Activated B cell treated with CpG ODN at 0.5 μM for 24 hours (primary cell): Measurements from ENCODE around the gene SCAMP5. TPM values are rescaled to one million over a fixed set of nuclear protein-coding genes. Genes with fewer than 3 reads are reported as not detected.

Experiments used
- ATAC-seq: fragments of 200-7000 bp; cut with Tn5 transposase; one replicate; pipeline ENCODE4 v1.10.0; 2021; ENCODE audit warnings: low read depth, mild to moderate bottlenecking, moderate library complexity
- CTCF ChIA-PET: fragments of 350-600 bp; sonication (Branson Sonifier 250); formaldehyde crosslinking; loops from one replicate; lab custom pipeline; 2021; ENCODE audit warnings: antibody characterized with exemption; lab: Charles Lee
- POLR2A ChIA-PET: fragments of 350-600 bp; sonication (Branson Sonifier 250); formaldehyde crosslinking; loops from one replicate; lab custom pipeline; 2021; ENCODE audit warnings: antibody characterized with exemption; lab: Charles Lee
- DNase-seq: peaks from one replicate; pipeline ENCODE4 v3.0.0; 2022
- H3K27ac Mint-ChIP-seq: one replicate; pipeline ENCODE4 v1.8.0; 2020; ENCODE audit warnings: mixed read lengths
- H3K27me3 Mint-ChIP-seq: one replicate; pipeline ENCODE4 v1.8.0; 2021; ENCODE audit warnings: mixed read lengths
- H3K36me3 Mint-ChIP-seq: one replicate; pipeline ENCODE4 v1.8.0; 2021; ENCODE audit warnings: low read depth, mixed read lengths
- H3K4me1 Mint-ChIP-seq: one replicate; pipeline ENCODE4 v1.8.0; 2021; ENCODE audit warnings: mixed read lengths
- H3K4me3 Mint-ChIP-seq: one replicate; pipeline ENCODE4 v1.8.0; 2020; ENCODE audit warnings: mild to moderate bottlenecking, mixed read lengths
- H3K9me3 Mint-ChIP-seq: one replicate; pipeline ENCODE4 v1.8.0; 2020; ENCODE audit warnings: mixed read lengths
- intact Hi-C: fragments of 100-400 bp; cut with micrococcal nuclease; formaldehyde crosslinking; loops from one replicate; pipeline ENCODE4 v1.15.1; 2024
- total RNA-seq: library from RNA; stranded (reverse); gene quantifications from 2 replicates; pipeline ENCODE4 v1.2.3, GENCODE V29; 2022
- TF ChIP-seq, protein P1 (sequence below): fragments of 200-600 bp; IDR thresholded peaks from one replicate; pipeline ENCODE4 v1.8.0; 2022; ENCODE audit warnings: antibody characterized with exemption, mild to moderate bottlenecking

The SCAMP5 gene
- total RNA-seq, 1 donor from 2014 or later: 0.62 TPM

DNA sequence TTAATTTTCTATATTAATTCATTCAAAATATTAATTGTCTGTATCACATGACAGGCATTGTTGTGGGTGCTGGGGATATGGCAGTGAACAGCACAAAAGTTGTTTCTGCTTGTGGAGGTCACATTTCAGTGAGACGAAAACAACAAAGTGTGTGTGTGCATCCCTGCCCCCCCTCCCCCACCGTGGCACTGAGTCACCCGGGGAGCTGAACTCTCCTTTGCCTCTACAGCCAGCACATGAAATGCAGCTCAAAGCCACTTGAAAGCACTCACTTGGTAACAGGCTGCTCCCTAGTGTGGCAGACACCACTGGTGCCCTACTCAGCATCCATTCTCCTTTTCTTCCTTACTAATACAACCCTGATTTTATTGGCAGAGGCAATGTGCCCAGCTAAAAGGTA, 16.9 kb upstream of the SCAMP5 start:
- CTCF ChIA-PET: no interaction called here
- POLR2A ChIA-PET: interaction anchor here (0.7 kb wide), 1 partner anchor 359 kb away, joined by 8 read pairs; no protein-coding TSS in a partner anchor
- ATAC-seq: no peak
- TF ChIP-seq, protein P1, sequence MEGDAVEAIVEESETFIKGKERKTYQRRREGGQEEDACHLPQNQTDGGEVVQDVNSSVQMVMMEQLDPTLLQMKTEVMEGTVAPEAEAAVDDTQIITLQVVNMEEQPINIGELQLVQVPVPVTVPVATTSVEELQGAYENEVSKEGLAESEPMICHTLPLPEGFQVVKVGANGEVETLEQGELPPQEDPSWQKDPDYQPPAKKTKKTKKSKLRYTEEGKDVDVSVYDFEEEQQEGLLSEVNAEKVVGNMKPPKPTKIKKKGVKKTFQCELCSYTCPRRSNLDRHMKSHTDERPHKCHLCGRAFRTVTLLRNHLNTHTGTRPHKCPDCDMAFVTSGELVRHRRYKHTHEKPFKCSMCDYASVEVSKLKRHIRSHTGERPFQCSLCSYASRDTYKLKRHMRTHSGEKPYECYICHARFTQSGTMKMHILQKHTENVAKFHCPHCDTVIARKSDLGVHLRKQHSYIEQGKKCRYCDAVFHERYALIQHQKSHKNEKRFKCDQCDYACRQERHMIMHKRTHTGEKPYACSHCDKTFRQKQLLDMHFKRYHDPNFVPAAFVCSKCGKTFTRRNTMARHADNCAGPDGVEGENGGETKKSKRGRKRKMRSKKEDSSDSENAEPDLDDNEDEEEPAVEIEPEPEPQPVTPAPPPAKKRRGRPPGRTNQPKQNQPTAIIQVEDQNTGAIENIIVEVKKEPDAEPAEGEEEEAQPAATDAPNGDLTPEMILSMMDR: no peak
- intact Hi-C loops: no loop called here
- Mint-ChIP-seq H3K27ac (no peak overlapping the region), H3K4me3 (no peak overlapping the region), H3K4me1 (no peaks in the 10 kb centered on the region), H3K27me3 (peaks cover 24% of the 10 kb centered on the region), H3K36me3 (no peaks in the 10 kb centered on the region), H3K9me3 (no peaks in the 10 kb centered on the region)
- no peak for DNase-seq

DNA sequence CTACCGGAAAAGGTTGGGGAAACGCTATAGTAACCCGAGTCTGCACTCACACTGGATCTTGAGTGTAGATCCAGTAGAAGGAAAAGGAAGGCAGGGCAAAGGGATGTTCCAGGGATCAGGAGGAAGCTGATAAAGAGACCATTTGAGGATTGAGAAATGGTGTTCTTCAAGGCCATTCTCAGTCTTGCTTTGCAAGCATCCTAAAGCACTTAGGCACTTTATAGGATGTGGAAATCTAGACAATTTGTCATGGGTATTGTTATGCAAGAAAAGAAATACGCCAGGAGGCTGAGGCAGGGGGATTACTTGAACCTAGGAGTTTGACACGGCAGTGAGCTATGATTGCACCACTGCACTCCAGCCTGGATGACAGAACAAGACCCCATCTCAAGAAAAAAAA, 13.2 kb upstream of the SCAMP5 start:
- ChIA-PET CTCF (no interaction called here), POLR2A (no interaction called here)
- no peak overlapping the region for H3K4me3 Mint-ChIP-seq

DNA sequence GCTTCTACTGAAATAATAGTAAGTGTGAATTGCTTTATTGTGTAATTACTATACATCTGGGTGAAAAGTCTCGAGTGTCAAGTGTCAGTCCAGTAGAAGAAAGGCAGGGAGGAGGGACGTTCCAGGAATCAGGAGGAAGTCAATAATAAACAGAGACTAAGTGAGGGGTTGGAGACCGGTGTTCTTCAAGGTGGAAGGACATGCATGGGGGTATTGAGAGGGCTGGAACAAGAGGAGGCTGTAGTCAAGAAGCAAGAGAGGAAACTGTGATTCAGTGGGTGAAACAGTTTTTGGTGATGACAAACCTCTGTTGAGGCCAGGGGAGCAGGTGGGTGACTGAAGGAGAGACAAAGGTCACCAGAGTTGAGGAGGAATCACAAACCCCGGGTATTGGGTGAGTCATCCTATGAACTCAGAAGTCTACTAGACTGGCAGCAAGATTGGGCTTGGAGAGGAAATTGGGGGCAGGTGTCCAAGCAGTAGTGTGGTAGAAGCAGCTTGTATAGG, 11.6 kb upstream of the SCAMP5 start:
- Mint-ChIP-seq H3K9me3 (no peaks in the 10 kb centered on the region), H3K27ac (no peak overlapping the region), H3K27me3 (peaks cover 43% of the 10 kb centered on the region), H3K4me3 (no peak overlapping the region), H3K36me3 (no peaks in the 10 kb centered on the region), H3K4me1 (peaks cover 5% of the 10 kb centered on the region)
- TF ChIP-seq, protein P1: no peak
- intact Hi-C loops: no loop called here
- POLR2A ChIA-PET: no interaction called here
- DNase-seq: no peak
- CTCF ChIA-PET: no interaction called here
- ATAC-seq: peak; percentile 54

More for the DNA sequence above, 13.2 kb upstream of the SCAMP5 start:
- H3K9me3 Mint-ChIP-seq: no peaks in the 10 kb centered on the region
- no peaks in the 10 kb centered on the region for H3K36me3 Mint-ChIP-seq
- H3K27me3 Mint-ChIP-seq: peaks cover 40% of the 10 kb centered on the region
- H3K4me1 Mint-ChIP-seq: peaks cover 5% of the 10 kb centered on the region
- no peak overlapping the region for H3K27ac Mint-ChIP-seq
- intact Hi-C loops: no loop called here
- TF ChIP-seq, protein P1: no peak
- ATAC-seq (no peak), DNase-seq (no peak)

DNA sequence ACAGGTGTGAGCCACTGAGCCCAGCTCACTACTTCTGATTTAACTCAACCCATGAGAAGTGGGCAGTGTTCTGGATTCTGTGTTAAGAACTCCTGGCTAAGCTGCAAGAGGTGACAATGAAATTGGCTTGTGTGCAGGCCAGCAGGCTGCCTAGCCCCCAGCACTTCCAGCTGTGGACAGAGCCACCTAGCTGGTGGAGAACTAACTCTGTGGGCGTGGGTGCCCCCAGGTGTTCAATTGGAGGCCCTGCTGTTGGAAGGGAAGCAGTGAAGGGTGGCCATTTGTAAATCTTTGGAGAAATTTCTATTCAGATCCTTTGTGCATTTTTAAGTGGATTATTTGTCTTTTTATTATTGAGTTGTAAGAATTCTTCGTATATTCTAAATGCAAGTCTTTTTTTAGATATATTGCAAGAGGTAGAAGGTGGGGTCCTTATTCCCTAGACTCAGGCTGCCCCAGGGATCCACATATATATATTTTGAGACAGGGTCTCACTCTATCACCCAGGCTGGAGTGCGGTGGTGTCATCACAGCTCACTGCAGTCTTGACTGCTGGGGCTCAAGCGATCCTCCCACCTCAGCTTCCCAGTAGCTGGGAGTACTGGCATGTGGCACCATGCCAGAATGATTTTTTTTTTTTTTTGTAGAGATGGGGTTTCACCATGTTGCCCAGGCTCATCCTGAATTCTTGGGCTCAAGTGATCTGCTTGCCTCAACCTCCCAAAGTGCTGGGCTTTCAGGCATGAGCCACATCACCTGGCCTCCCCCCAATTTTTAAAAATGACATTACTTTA, 7.2 kb upstream of the SCAMP5 start:
- H3K4me3 Mint-ChIP-seq: no peak overlapping the region
- POLR2A ChIA-PET: interaction anchor here (0.7 kb wide), 1 partner anchor 135 kb away, joined by 3 read pairs; no protein-coding TSS in a partner anchor

DNA sequence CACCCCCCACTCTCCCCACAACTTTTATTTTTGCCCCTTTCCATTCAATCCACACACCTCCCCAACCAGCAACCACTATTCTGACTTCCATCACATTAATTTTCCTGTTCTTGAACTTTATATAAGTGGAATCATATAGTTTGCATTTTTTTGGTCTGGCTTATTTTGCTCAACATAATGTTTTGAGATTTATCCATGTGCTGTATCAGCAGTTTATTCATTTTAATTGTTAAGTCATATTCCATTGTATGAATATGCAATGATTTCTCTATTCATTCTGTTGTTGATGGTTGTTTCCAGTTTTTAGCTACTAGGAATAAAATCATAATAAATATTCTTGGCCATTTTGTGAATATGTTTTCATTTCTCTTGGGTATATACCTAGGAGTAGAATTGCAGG, 5.8 kb upstream of the SCAMP5 start:
- no peak overlapping the region for H3K27ac Mint-ChIP-seq
- ChIA-PET POLR2A (no interaction called here), CTCF (no interaction called here)
- TF ChIP-seq, protein P1: no peak
- DNase-seq (no peak), ATAC-seq (no peak)
- intact Hi-C loops: no loop called here
- H3K36me3 Mint-ChIP-seq: no peaks in the 10 kb centered on the region
- H3K27me3 Mint-ChIP-seq: peaks cover 47% of the 10 kb centered on the region
- H3K9me3 Mint-ChIP-seq: no peaks in the 10 kb centered on the region
- H3K4me1 Mint-ChIP-seq: peaks cover 3% of the 10 kb centered on the region
- H3K4me3 Mint-ChIP-seq: no peak overlapping the region

More for the DNA sequence above, 7.2 kb upstream of the SCAMP5 start:
- Mint-ChIP-seq H3K9me3 (no peaks in the 10 kb centered on the region), H3K4me1 (peaks cover 8% of the 10 kb centered on the region), H3K36me3 (no peaks in the 10 kb centered on the region), H3K27ac (no peak overlapping the region), H3K27me3 (peaks cover 46% of the 10 kb centered on the region)
- TF ChIP-seq, protein P1: no peak
- DNase-seq (no peak), ATAC-seq (peak; percentile 60)
- intact Hi-C loops: no loop called here
- CTCF ChIA-PET: interaction anchor here (1.0 kb wide), 1 partner anchor 38 kb away, joined by 3 read pairs; no protein-coding TSS in a partner anchor
